Esophagus muscularis mucosa (tissue), 4 donors: ENCODE measurements around the gene NXNL2.

ENCODE experiments used
- EP300 ChIP-seq: sonication (generic); formaldehyde crosslinking; IDR thresholded peaks from one replicate; pipeline ENCODE4 v1.6.1; 2017; ENCODE audit warnings: antibody characterized with exemption
- POLR2A ChIP-seq: fragments of 450-650 bp; IDR thresholded peaks from one replicate; pipeline ENCODE4 v1.6.1; 2017; ENCODE audit warnings: antibody characterized with exemption, moderate library complexity, mild to moderate bottlenecking, low read depth
- TF ChIP-seq, protein P1 (sequence below), 3 experiments: fragments of 200-600 bp in 2 of 3; fragments of 450-650 bp in 1 of 3; sonication (generic) in 2 of 3; IDR thresholded peaks; one replicate each; pipeline ENCODE4 v1.5.1; 2017 to 2019; ENCODE audit warnings: antibody characterized with exemption in 3 of 3, mild to moderate bottlenecking in 2 of 3, moderate library complexity in 1 of 3

DNA sequence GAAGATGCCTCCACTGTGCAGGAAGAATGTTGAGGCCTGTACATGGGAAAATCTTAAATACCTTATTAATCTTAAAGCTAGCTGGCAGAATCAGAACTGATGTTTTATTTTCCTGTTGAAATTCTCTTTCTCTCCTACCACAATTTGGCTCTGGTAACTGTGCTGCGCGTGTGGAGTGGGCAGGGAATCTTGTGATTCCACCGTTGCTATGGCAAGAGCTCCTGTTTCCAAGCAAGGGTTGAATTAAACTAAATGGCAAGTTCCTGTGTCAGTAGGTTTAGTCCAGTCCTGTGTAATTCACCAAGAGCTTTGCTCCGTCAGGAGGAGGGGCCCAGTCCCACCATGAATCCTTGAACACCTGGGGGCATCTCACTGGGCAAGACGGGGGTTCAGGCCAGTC, 36.4 kb downstream of the NXNL2 start:
- TF ChIP-seq, protein P1, sequence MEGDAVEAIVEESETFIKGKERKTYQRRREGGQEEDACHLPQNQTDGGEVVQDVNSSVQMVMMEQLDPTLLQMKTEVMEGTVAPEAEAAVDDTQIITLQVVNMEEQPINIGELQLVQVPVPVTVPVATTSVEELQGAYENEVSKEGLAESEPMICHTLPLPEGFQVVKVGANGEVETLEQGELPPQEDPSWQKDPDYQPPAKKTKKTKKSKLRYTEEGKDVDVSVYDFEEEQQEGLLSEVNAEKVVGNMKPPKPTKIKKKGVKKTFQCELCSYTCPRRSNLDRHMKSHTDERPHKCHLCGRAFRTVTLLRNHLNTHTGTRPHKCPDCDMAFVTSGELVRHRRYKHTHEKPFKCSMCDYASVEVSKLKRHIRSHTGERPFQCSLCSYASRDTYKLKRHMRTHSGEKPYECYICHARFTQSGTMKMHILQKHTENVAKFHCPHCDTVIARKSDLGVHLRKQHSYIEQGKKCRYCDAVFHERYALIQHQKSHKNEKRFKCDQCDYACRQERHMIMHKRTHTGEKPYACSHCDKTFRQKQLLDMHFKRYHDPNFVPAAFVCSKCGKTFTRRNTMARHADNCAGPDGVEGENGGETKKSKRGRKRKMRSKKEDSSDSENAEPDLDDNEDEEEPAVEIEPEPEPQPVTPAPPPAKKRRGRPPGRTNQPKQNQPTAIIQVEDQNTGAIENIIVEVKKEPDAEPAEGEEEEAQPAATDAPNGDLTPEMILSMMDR (IDR thresholded peaks at IDR 0.05), result no peak
- TF ChIP-seq EP300 (no peak), POLR2A (no peak)
